GM12801 (cell line): ENCODE data around the gene FBXW5.

Experiments used
- CTCF ChIP-seq: IDR thresholded peaks from one replicate; pipeline ENCODE4 v1.5.1; 2011; ENCODE audit warnings: control low read depth; ENCODE audit not compliant: insufficient read length; ENCODE audit errors: extremely low read depth

The FBXW5 gene

GRCh38 chr9:136944519-136945332 lies at the start of gene FBXW5, which contains the start of gene C8G:
Gene FBXW5 (minus strand): TSS chr9:136944738. CDS start chr9:136944083, 655 bp downstream.
Gene C8G (plus strand): TSS chr9:136945243. CDS start chr9:136945321, 78 bp downstream.
- TF ChIP-seq CTCF, result no peak

- TF ChIP-seq CTCF, result no peak
Measured at GRCh38 chr9:136992819-136993369, 48.4 kb upstream of the FBXW5 start.

GRCh38 chr9:136991993-136992818 lies 47.7 kb upstream of the FBXW5 start, which contains the start of gene PAXX:
Gene PAXX (plus strand): TSS chr9:136992422. CDS start chr9:136992444, 22 bp downstream.
- TF ChIP-seq CTCF, result no peak

GRCh38 chr9:136990242-136990911 lies 45.8 kb upstream of the FBXW5 start:
- TF ChIP-seq CTCF, result no peak

GRCh38 chr9:136988872-136989271 lies 44.3 kb upstream of the FBXW5 start:
- no peak for TF ChIP-seq CTCF

- no peak for TF ChIP-seq CTCF
Measured at GRCh38 chr9:136985853-136986252, 41.3 kb upstream of the FBXW5 start.
